Inferior parietal cortex (tissue), 1 donor: ENCODE measurements around the gene STIM1.
"Not testable (repeated sequence)": the region's sequence is repeated elsewhere in the genome, so short reads cannot be mapped to it uniquely, and the experiment has no call there.

Experiments used
- DNase-seq: peaks from one replicate; pipeline ENCODE4 v3.0.0-alpha.2; 2016; ENCODE audit errors: extremely low spot score

The STIM1 gene

GRCh38 chr11:3885855-3886254 is 30.4 kb downstream of the STIM1 start:
- DNase-seq, result no peak

GRCh38 chr11:3886985-3887384 is 31.5 kb downstream of the STIM1 start:
- no peak for DNase-seq

GRCh38 chr11:3888876-3889275 is 33.4 kb downstream of the STIM1 start:
- DNase-seq, result no peak

GRCh38 chr11:3890014-3890413 is 34.5 kb downstream of the STIM1 start:
- no peak for DNase-seq

- DNase-seq, result no peak
Measured at GRCh38 chr11:3890806-3891205, 35.3 kb downstream of the STIM1 start.

GRCh38 chr11:3891751-3892150 is 36.3 kb downstream of the STIM1 start:
- DNase-seq, result no peak

- no peak for DNase-seq
Measured at GRCh38 chr11:3892156-3892555, 36.7 kb downstream of the STIM1 start.

GRCh38 chr11:3893311-3893710 is 37.8 kb downstream of the STIM1 start:
- DNase-seq, result no peak

GRCh38 chr11:3894128-3894731 is 38.8 kb downstream of the STIM1 start:
- DNase-seq, result no peak

- no peak for DNase-seq
Measured at GRCh38 chr11:3896644-3897043, 41.2 kb downstream of the STIM1 start.

- not testable (repeated sequence) for DNase-seq
Measured at GRCh38 chr11:3900230-3900629, 44.8 kb downstream of the STIM1 start.

- no peak for DNase-seq
Measured at GRCh38 chr11:3901249-3902025, 46.0 kb downstream of the STIM1 start.

GRCh38 chr11:3902441-3902840 is 47.0 kb downstream of the STIM1 start:
- DNase-seq, result no peak

GRCh38 chr11:3903207-3903896 is 47.9 kb downstream of the STIM1 start:
- DNase-seq, result no peak

- DNase-seq, result no peak
Measured at GRCh38 chr11:3904228-3904627, 48.8 kb downstream of the STIM1 start.

- DNase-seq, result no peak
Measured at GRCh38 chr11:3905080-3905953, 49.9 kb downstream of the STIM1 start.

- no peak for DNase-seq
Measured at GRCh38 chr11:3906166-3906565, 50.7 kb downstream of the STIM1 start.

- DNase-seq, result no peak
Measured at GRCh38 chr11:3907590-3907989, 52.1 kb downstream of the STIM1 start.

- no peak for DNase-seq
Measured at GRCh38 chr11:3909901-3910300, 54.4 kb downstream of the STIM1 start.

GRCh38 chr11:3911908-3912505 is 56.5 kb downstream of the STIM1 start:
- no peak for DNase-seq

GRCh38 chr11:3913921-3914320 is 58.5 kb downstream of the STIM1 start:
- no peak for DNase-seq

GRCh38 chr11:3914805-3915204 is 59.3 kb downstream of the STIM1 start:
- DNase-seq, result no peak
